ENCODE data around the gene MYMX. TPM values are rescaled to one million over a fixed set of nuclear protein-coding genes. Genes with fewer than 3 reads are reported as not detected.

Gene MYMX
- polyA plus RNA-seq, 1 experiment, result not detected

- DNase-seq (ENCODE audit: low read depth, low spot score), result no peak
- CTCF ChIA-PET, result interaction anchor here (1.2 to 4.8 kb wide), 3 partner anchors 9 to 13 kb away, joined by 3 to 30 read pairs (median 4); no protein-coding TSS in a partner anchor
- POLR2A ChIA-PET, result no interaction called here
- Histone ChIP-seq H3K9me3 (ENCODE audit: control insufficient read depth, insufficient read depth, low read length) (no peaks in the 10 kb centered on the region; the same call in 1 of the 2 replicates), H3K4me3 (ENCODE audit: low read depth, low read length) (no peak overlapping the region), H3K27me3 (ENCODE audit: control insufficient read depth, insufficient read depth, low read length) (no peaks in the 10 kb centered on the region), H3K27ac (ENCODE audit: low read depth, low read length) (no peak overlapping the region)
- no peak for TF ChIP-seq CTCF (IDR thresholded peaks at IDR 0.05; ENCODE audit: low read depth, low read length)
Measured at GRCh38 chr6:44243345-44243744, 26.6 kb downstream of the MYMX start.

- Histone ChIP-seq H3K27me3 (ENCODE audit: control insufficient read depth, insufficient read depth, low read length) (no peaks in the 10 kb centered on the region), H3K4me3 (ENCODE audit: low read depth, low read length) (peak overlapping the region; percentile 91), H3K9me3 (ENCODE audit: control insufficient read depth, insufficient read depth, low read length) (no peaks in the 10 kb centered on the region; the same call in 1 of the 2 replicates), H3K27ac (ENCODE audit: low read depth, low read length) (peak overlapping the region; percentile 61)
- no peak for TF ChIP-seq CTCF (IDR thresholded peaks at IDR 0.05; ENCODE audit: low read depth, low read length)
- DNase-seq (ENCODE audit: low read depth, low spot score), result no peak
- ChIA-PET CTCF (interaction anchor here (0.8 to 4.8 kb wide), 2 partner anchors 9 to 11 kb away, joined by 3 to 30 read pairs; no protein-coding TSS in a partner anchor), POLR2A (interaction anchor here (0.6 to 4.0 kb wide), 3 partner anchors 8 to 11 kb away, joined by 3 to 107 read pairs (median 27); partner anchors contain the start of gene SLC35B2)
Measured at GRCh38 chr6:44245391-44245911, 28.7 kb downstream of the MYMX start.

- POLR2A ChIA-PET, result interaction anchor here (0.5 to 4.0 kb wide), 29 partner anchors 8 to 786 kb away, joined by 3 to 107 read pairs (median 5); partner anchors contain the start of genes GTPBP2, MYMX, POLH and SLC29A1
- peak overlapping the region; percentile 91 for H3K4me3 ChIP-seq (ENCODE audit: low read depth, low read length)
- H3K9me3 ChIP-seq (ENCODE audit: control insufficient read depth, insufficient read depth, low read length), result no peaks in the 10 kb centered on the region; the same call in 1 of the 2 replicates
- TF ChIP-seq CTCF (IDR thresholded peaks at IDR 0.05; ENCODE audit: low read depth, low read length), result no peak; the same call in 1 of the 2 replicates
- peak overlapping the region; percentile 84 for H3K27ac ChIP-seq (ENCODE audit: low read depth, low read length)
- CTCF ChIA-PET, result interaction anchor here (0.8 to 4.8 kb wide), 2 partner anchors 9 to 11 kb away, joined by 3 to 30 read pairs; no protein-coding TSS in a partner anchor
- H3K27me3 ChIP-seq (ENCODE audit: control insufficient read depth, insufficient read depth, low read length), result no peaks in the 10 kb centered on the region
- DNase-seq (ENCODE audit: low read depth, low spot score), result peak; percentile 26
Measured at GRCh38 chr6:44245912-44246662, 29.4 kb downstream of the MYMX start.

- no peak for TF ChIP-seq CTCF (IDR thresholded peaks at IDR 0.05; ENCODE audit: low read depth, low read length)
- no peaks in the 10 kb centered on the region; the same call in 1 of the 2 replicates for H3K9me3 ChIP-seq (ENCODE audit: control insufficient read depth, insufficient read depth, low read length)
- ChIA-PET POLR2A (interaction anchor here (0.5 to 4.0 kb wide), 30 partner anchors 9 to 787 kb away, joined by 3 to 107 read pairs (median 5); partner anchors contain the start of genes GTPBP2, MYMX, POLH and SLC29A1), CTCF (interaction anchor here (1.1 to 4.8 kb wide), 4 partner anchors 9 to 74 kb away, joined by 4 to 30 read pairs (median 8); partner anchors contain the start of gene SLC35B2)
- DNase-seq (ENCODE audit: low read depth, low spot score), result peak; percentile 96
- peak within 1 kb of the TSS; percentile 91 for H3K4me3 ChIP-seq (ENCODE audit: low read depth, low read length)
- H3K27me3 ChIP-seq (ENCODE audit: control insufficient read depth, insufficient read depth, low read length), result no peaks in the 10 kb centered on the region
- H3K27ac ChIP-seq (ENCODE audit: low read depth, low read length), result peak within 1 kb of the TSS; percentile 84
Measured at GRCh38 chr6:44246663-44247337, 30.1 kb downstream of the MYMX start, which contains the start of gene HSP90AB1. TSS of gene HSP90AB1 (plus strand) at chr6:44247101. CDS start at chr6:44248630, 1,529 bp downstream.

Measured in AG04450 (cell line).